Spleen (tissue), 7 donors: ENCODE results near the gene SLC22A12.

Experiments
- POLR2A ChIP-seq, 3 donors: fragments of 450-650 bp; IDR thresholded peaks; one replicate each; pipeline ENCODE4 v1.5.1; 2017; ENCODE audit warnings: antibody characterized with exemption in 3 of 3, mild to moderate bottlenecking in 1 of 3
- POLR2AphosphoS5 ChIP-seq, 3 donors: sonication (generic); formaldehyde crosslinking; IDR thresholded peaks; one replicate each; pipeline ENCODE4 v1.5.1; 2017; ENCODE audit warnings: antibody characterized with exemption in 3 of 3
- TF ChIP-seq, protein P1 (sequence below), 11 experiments: fragments of 200-600 bp in 7 of 11; fragments of 450-650 bp in 4 of 11; sonication (generic) in 4 of 11; IDR thresholded peaks in 8 of 11; conservative IDR thresholded peaks in 3 of 11; 1 replicate in 7 of 11; 2 replicates in 4 of 11; pipeline versions ENCODE4 v1.4.0 to v1.8.0; 2016 to 2021; ENCODE audit warnings: antibody characterized with exemption in 11 of 11, inconsistent platforms in 4 of 11, mild to moderate bottlenecking in 1 of 11
- donor health status: DM: no; HTN: no; CAD: no; lungs with moderate emphysema.
- donor health status: DM: no; HTN: no; CAD: no.
- donor health status: DM: no; HTN: no; CAD: no.

DNA sequence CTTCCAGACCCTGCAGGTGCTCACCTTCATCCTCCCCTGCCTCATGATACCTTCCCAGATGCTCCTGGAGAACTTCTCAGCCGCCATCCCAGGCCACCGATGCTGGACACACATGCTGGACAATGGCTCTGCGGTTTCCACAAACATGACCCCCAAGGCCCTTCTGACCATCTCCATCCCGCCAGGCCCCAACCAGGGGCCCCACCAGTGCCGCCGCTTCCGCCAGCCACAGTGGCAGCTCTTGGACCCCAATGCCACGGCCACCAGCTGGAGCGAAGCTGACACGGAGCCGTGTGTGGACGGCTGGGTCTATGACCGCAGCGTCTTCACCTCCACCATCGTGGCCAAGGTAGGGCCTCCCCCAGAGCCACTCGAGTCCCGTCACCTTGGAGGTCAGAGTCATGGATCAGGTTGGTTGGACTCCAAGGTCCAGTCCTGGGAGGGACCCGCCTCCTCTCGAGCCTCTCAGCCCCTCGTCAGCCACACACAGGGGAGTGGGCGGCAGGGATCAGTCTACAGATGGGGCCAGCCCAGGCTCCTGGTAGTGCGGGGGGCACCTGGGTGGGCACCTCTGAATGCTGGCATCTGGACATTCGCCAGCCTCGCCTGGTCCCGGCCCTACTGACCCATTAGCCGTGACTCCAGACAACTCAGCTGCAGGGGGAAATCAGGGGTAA lies 34.8 kb upstream of the SLC22A12 start:
- TF ChIP-seq, protein P1, sequence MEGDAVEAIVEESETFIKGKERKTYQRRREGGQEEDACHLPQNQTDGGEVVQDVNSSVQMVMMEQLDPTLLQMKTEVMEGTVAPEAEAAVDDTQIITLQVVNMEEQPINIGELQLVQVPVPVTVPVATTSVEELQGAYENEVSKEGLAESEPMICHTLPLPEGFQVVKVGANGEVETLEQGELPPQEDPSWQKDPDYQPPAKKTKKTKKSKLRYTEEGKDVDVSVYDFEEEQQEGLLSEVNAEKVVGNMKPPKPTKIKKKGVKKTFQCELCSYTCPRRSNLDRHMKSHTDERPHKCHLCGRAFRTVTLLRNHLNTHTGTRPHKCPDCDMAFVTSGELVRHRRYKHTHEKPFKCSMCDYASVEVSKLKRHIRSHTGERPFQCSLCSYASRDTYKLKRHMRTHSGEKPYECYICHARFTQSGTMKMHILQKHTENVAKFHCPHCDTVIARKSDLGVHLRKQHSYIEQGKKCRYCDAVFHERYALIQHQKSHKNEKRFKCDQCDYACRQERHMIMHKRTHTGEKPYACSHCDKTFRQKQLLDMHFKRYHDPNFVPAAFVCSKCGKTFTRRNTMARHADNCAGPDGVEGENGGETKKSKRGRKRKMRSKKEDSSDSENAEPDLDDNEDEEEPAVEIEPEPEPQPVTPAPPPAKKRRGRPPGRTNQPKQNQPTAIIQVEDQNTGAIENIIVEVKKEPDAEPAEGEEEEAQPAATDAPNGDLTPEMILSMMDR (IDR thresholded peaks at IDR 0.05 in 8 of 11, conservative IDR thresholded peaks at IDR 0.05 in 3 of 11): no peak
- TF ChIP-seq POLR2A (IDR thresholded peaks at IDR 0.05): no peak
- no peak for TF ChIP-seq POLR2AphosphoS5 (IDR thresholded peaks at IDR 0.05)
